IPS-18a (cell line): Measurements from ENCODE around the gene ACOT13.
A peak's percentile ranks its signal among the peaks of the same experiment; 100 is the strongest.
"Not testable (repeated sequence)": the region's sequence is repeated elsewhere in the genome, so short reads cannot be mapped to it uniquely, and the experiment has no call there.

Source experiments
- H3K27ac ChIP-seq: one replicate; pipeline ENCODE4 v1.5.1; 2013; ENCODE audit warnings: low read length
- H3K27me3 ChIP-seq: one replicate; pipeline ENCODE4 v1.6.1; 2013; ENCODE audit warnings: mild to moderate bottlenecking, low read length; ENCODE audit not compliant: control insufficient read depth, insufficient read depth
- H3K36me3 ChIP-seq: one replicate; pipeline ENCODE4 v1.6.1; 2013; ENCODE audit warnings: low read depth, low read length; ENCODE audit not compliant: control insufficient read depth
- H3K4me1 ChIP-seq: one replicate; pipeline ENCODE4 v1.6.1; 2013; ENCODE audit warnings: low read depth, low read length; ENCODE audit not compliant: control insufficient read depth
- H3K4me3 ChIP-seq: one replicate; pipeline ENCODE4 v1.5.1; 2013; ENCODE audit warnings: low read length
- H3K9ac ChIP-seq: one replicate; pipeline ENCODE4 v1.6.1; 2013; ENCODE audit warnings: mild to moderate bottlenecking, low read length, moderate library complexity
- H3K9me3 ChIP-seq: one replicate; pipeline ENCODE4 v1.6.1; 2013; ENCODE audit warnings: low read depth, low read length; ENCODE audit not compliant: control insufficient read depth

The ACOT13 gene

GRCh38 chr6:24643920-24644319 lies 23.0 kb upstream of the ACOT13 start:
- H3K27ac ChIP-seq = no peak overlapping the region
- H3K36me3 ChIP-seq = no peaks in the 10 kb centered on the region
- H3K27me3 ChIP-seq = peaks cover 15% of the 10 kb centered on the region
- no peak overlapping the region for H3K4me3 ChIP-seq
- H3K9me3 ChIP-seq = no peaks in the 10 kb centered on the region
- no peak overlapping the region for H3K9ac ChIP-seq
- H3K4me1 ChIP-seq = peaks cover 6% of the 10 kb centered on the region

GRCh38 chr6:24644377-24644776 lies 22.5 kb upstream of the ACOT13 start:
- no peak overlapping the region for H3K27ac ChIP-seq
- no peak overlapping the region for H3K9ac ChIP-seq
- H3K27me3 ChIP-seq = peaks cover 15% of the 10 kb centered on the region
- peaks cover 6% of the 10 kb centered on the region for H3K4me1 ChIP-seq
- no peaks in the 10 kb centered on the region for H3K36me3 ChIP-seq
- no peak overlapping the region for H3K4me3 ChIP-seq
- no peaks in the 10 kb centered on the region for H3K9me3 ChIP-seq

GRCh38 chr6:24646771-24647170 lies 20.1 kb upstream of the ACOT13 start:
- Histone ChIP-seq H3K9me3 (no peaks in the 10 kb centered on the region), H3K27me3 (peaks cover 15% of the 10 kb centered on the region), H3K4me3 (peak overlapping the region; percentile 80), H3K9ac (no peak overlapping the region), H3K27ac (no peak overlapping the region), H3K4me1 (peaks cover 6% of the 10 kb centered on the region), H3K36me3 (peaks cover 18% of the 10 kb centered on the region)

GRCh38 chr6:24648276-24648675 lies 18.6 kb upstream of the ACOT13 start:
- H3K27ac ChIP-seq = no peak overlapping the region
- peaks cover 15% of the 10 kb centered on the region for H3K27me3 ChIP-seq
- H3K4me3 ChIP-seq = no peak overlapping the region
- no peaks in the 10 kb centered on the region for H3K9me3 ChIP-seq
- H3K36me3 ChIP-seq = peaks cover 32% of the 10 kb centered on the region
- peaks cover 6% of the 10 kb centered on the region for H3K4me1 ChIP-seq
- H3K9ac ChIP-seq = no peak overlapping the region

- Histone ChIP-seq H3K4me1 (peaks cover 4% of the 10 kb centered on the region), H3K9ac (no peak overlapping the region), H3K27ac (no peak overlapping the region), H3K27me3 (peaks cover 8% of the 10 kb centered on the region), H3K4me3 (no peak overlapping the region), H3K9me3 (no peaks in the 10 kb centered on the region), H3K36me3 (peaks cover 43% of the 10 kb centered on the region)
These were observed 17.2 kb upstream of the ACOT13 start for GRCh38 chr6:24649691-24650090.

DNA sequence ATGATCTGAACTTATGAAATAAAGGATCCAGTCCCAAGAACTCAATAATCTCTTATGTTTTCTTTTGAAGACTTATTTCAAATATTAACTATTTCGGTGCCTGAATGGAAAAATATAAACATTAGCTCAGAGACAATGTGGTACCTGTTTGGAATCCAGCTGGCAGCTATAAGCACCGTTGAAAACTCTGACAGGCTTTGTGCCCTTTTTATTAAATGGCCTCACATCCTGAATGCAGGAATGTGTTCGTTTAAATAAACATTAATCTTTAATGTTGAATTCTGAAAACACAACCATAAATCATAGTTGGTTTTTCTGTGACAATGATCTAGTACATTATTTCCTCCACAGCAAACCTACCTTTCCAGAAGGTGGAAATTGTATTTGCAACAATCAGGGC lies 16.5 kb upstream of the ACOT13 start:
- Histone ChIP-seq H3K27ac (no peak overlapping the region), H3K36me3 (peaks cover 46% of the 10 kb centered on the region), H3K4me3 (no peak overlapping the region), H3K9ac (no peak overlapping the region), H3K27me3 (peaks cover 1% of the 10 kb centered on the region), H3K9me3 (no peaks in the 10 kb centered on the region), H3K4me1 (no peaks in the 10 kb centered on the region)

DNA sequence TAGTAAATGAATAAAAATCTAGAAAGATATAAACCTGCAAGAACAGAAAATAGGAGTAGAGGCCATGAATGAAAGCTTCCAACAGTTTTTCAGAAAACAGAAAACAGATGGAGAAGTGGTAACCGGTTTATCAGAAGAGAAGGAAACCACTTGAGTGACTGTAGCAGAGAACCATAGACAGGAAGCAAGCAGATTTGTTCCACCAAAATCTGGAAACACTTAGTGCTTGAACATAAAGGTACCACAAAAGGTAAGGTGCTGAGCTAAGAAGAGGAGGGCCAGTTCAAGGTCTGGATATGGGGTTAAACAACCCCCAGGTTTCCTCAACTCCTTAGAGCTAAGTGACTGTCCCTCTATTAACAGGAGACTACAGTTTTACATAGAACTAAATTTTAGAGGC lies 11.7 kb upstream of the ACOT13 start:
- Histone ChIP-seq H3K4me3 (no peak overlapping the region), H3K27me3 (no peaks in the 10 kb centered on the region), H3K9ac (no peak overlapping the region), H3K36me3 (peaks cover 60% of the 10 kb centered on the region), H3K4me1 (peaks cover 16% of the 10 kb centered on the region), H3K27ac (no peak overlapping the region), H3K9me3 (no peaks in the 10 kb centered on the region)

GRCh38 chr6:24658573-24659560 lies 8.0 kb upstream of the ACOT13 start:
- Histone ChIP-seq H3K27ac (peak overlapping the region; percentile 26), H3K9ac (no peak overlapping the region), H3K36me3 (peaks cover 44% of the 10 kb centered on the region), H3K4me1 (peaks cover 16% of the 10 kb centered on the region), H3K4me3 (no peak overlapping the region), H3K27me3 (no peaks in the 10 kb centered on the region), H3K9me3 (no peaks in the 10 kb centered on the region)

GRCh38 chr6:24659561-24659960 lies 7.3 kb upstream of the ACOT13 start:
- no peaks in the 10 kb centered on the region for H3K27me3 ChIP-seq
- H3K4me1 ChIP-seq = peaks cover 16% of the 10 kb centered on the region
- H3K27ac ChIP-seq = peak overlapping the region; percentile 26
- no peak overlapping the region for H3K4me3 ChIP-seq
- H3K9ac ChIP-seq = no peak overlapping the region
- H3K9me3 ChIP-seq = no peaks in the 10 kb centered on the region
- H3K36me3 ChIP-seq = peaks cover 40% of the 10 kb centered on the region

DNA sequence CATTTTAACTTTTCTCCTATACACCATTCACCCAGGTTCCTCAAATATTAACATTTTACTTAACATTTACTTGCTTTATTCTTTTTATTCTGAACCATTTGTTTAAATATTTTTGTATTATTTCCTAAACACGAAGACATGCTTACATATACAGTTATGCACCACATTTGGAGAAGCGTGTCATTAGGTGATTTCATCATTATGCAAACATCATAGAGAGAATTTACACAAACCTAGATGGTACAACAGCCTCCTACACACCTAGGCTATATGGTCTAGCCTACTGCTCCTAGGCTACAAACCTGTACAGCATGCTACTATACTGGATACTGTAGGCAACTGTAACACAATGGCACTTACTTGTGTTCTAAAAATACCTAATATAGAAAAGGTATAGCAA lies 6.8 kb upstream of the ACOT13 start:
- H3K9me3 ChIP-seq = no peaks in the 10 kb centered on the region
- H3K9ac ChIP-seq = no peak overlapping the region
- H3K36me3 ChIP-seq = peaks cover 45% of the 10 kb centered on the region
- H3K4me3 ChIP-seq = no peak overlapping the region
- H3K4me1 ChIP-seq = peaks cover 21% of the 10 kb centered on the region
- no peak overlapping the region for H3K27ac ChIP-seq
- no peaks in the 10 kb centered on the region for H3K27me3 ChIP-seq

DNA sequence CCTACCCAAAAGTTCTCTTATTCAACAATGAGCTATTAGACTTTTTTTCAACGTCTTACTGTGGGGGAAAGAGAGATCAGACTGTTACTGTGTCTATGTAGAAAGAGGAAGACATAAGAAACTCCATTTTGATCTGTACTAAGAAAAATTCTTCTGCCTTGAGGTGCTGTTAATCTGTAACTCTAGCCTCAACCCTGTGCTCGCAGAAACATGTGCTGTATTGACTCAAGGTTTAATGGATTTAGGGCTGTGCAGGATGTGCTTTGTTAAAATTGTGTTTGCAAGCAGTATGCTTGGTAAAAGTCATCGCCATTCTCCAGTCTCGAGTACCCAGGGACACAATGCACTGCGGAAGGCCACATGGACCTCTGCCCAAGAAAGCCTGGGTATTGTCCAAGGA lies 5.1 kb upstream of the ACOT13 start:
- not testable (repeated sequence) for H3K27ac ChIP-seq, H3K9ac ChIP-seq, H3K9me3 ChIP-seq, H3K4me3 ChIP-seq, H3K27me3 ChIP-seq
- H3K36me3 ChIP-seq = peaks cover 42% of the 10 kb centered on the region
- H3K4me1 ChIP-seq = peaks cover 27% of the 10 kb centered on the region

DNA sequence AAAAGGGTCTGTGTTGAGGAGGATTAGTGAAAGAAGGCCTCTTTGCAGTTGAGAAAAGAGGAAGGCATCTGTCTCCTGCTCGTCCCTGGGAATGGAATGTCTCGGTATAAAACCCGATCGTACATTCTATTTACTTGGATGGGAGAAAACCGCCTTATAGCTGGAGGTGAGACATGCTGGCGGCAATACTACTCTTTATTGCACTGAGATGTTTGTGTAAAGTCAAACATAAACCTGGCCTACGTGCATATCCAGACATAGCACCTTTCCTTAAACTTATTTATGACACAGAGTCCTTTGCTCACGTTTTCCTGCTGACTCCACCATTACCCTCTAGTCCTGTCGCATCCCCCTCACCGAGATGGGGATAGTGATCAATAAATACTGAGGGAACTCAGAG lies 4.6 kb upstream of the ACOT13 start:
- Histone ChIP-seq H3K9me3 (no peaks in the 10 kb centered on the region), H3K4me3 (no peak overlapping the region), H3K36me3 (peaks cover 39% of the 10 kb centered on the region), H3K4me1 (peaks cover 27% of the 10 kb centered on the region), H3K9ac (no peak overlapping the region), H3K27me3 (no peaks in the 10 kb centered on the region), H3K27ac (no peak overlapping the region)
